PC-3 (cell line): Measurements from ENCODE around the gene PIGL.
"Not testable (repeated sequence)": the region's sequence is repeated elsewhere in the genome, so short reads cannot be mapped to it uniquely, and the experiment has no call there.

ENCODE experiments used
- CTCF ChIP-seq: fragments of 300-600 bp; sonication (generic); conservative IDR thresholded peaks from 2 replicates; pipeline ENCODE4 v1.5.1; 2017; ENCODE audit warnings: antibody characterized with exemption, low read depth, mild to moderate bottlenecking, low read length
- EZH2 ChIP-seq: fragments of 300-600 bp; sonication (generic); IDR thresholded peaks from one replicate; pipeline ENCODE4 v1.6.1; 2017; ENCODE audit warnings: antibody characterized with exemption, mild to moderate bottlenecking, low read length; ENCODE audit not compliant: unreplicated experiment
- EZH2phosphoT487 ChIP-seq: fragments of 300-600 bp; sonication (generic); IDR thresholded peaks from 2 replicates; pipeline ENCODE4 v1.6.1; 2018; ENCODE audit warnings: mild to moderate bottlenecking, antibody characterized with exemption, low read length, borderline replicate concordance

- not testable (repeated sequence) for TF ChIP-seq EZH2, CTCF, EZH2phosphoT487
Observed at GRCh38 chr17:16216341-16217001, 539 bp upstream of the PIGL start.
